Measurements from ENCODE around the gene ACOX1. TPM values are rescaled to one million over a fixed set of nuclear protein-coding genes. Genes with fewer than 3 reads are reported as not detected.

Gene ACOX1
- total and polyA plus RNA-seq, 2 of the 13 experiments (the other 11 are each of a cell fraction or from before 2014, with no cell fraction given): 86.4 to 120 TPM

- TF ChIP-seq ZFP91 (CRISPR knock-in tag; IDR thresholded peaks at IDR 0.05; ENCODE audit: borderline replicate concordance) (peak; percentile 68), POGK (CRISPR knock-in tag; conservative IDR thresholded peaks at IDR 0.05) (0 out of 2 replicates have a peak, but pooled peaks have one; percentile 27), PRDM4 (CRISPR knock-in tag; IDR thresholded peaks at IDR 0.05; ENCODE audit: borderline replicate concordance) (no peak), ZFP90 (CRISPR knock-in tag; IDR thresholded peaks at IDR 0.05; ENCODE audit: borderline replicate concordance) (peak; percentile 51; the same call in 1 of the 2 replicates), PBX3 (CRISPR knock-in tag; IDR thresholded peaks at IDR 0.05; ENCODE audit: borderline replicate concordance) (no peak), ELF3 (CRISPR knock-in tag; IDR thresholded peaks at IDR 0.05) (no peak), RXRB (CRISPR knock-in tag; IDR thresholded peaks at IDR 0.05; ENCODE audit: borderline replicate concordance) (peak; percentile 49), TFAP4 (IDR thresholded peaks at IDR 0.05; ENCODE audit: borderline replicate concordance, low read depth) (peak; percentile 81; the same call in 1 of the 2 replicates), RELA (CRISPR knock-in tag; IDR thresholded peaks at IDR 0.05) (no peak), TOPORS (CRISPR knock-in tag; IDR thresholded peaks at IDR 0.05) (no peak), MIER2 (CRISPR knock-in tag; IDR thresholded peaks at IDR 0.05) (no peak), RAD51 (IDR thresholded peaks at IDR 0.05; ENCODE audit: borderline replicate concordance) (no peak), KAT7 (CRISPR knock-in tag; IDR thresholded peaks at IDR 0.05; ENCODE audit: borderline replicate concordance) (no peak), HMG20B (CRISPR knock-in tag; conservative IDR thresholded peaks at IDR 0.05) (no peak), CHD2 (IDR thresholded peaks at IDR 0.05; ENCODE audit: low read depth, low read length) (no peak), KLF11 (CRISPR knock-in tag; IDR thresholded peaks at IDR 0.05) (no peak), SNAI1 (CRISPR knock-in tag; IDR thresholded peaks at IDR 0.05; ENCODE audit: borderline replicate concordance) (no peak), ZSCAN9 (CRISPR knock-in tag; IDR thresholded peaks at IDR 0.05; ENCODE audit: borderline replicate concordance) (no peak), HNRNPL (IDR thresholded peaks at IDR 0.05; ENCODE audit: low read depth, low read length) (0 out of 2 replicates have a peak, but pooled peaks have one; percentile 40), NFIC (IDR thresholded peaks at IDR 0.05; ENCODE audit: low read length) (no peak), SPEN (CRISPR knock-in tag; IDR thresholded peaks at IDR 0.05; ENCODE audit: low read depth) (no peak), MAZ (IDR thresholded peaks at IDR 0.05; ENCODE audit: borderline replicate concordance, low read depth, low read length) (0 out of 2 replicates have a peak, but pooled peaks have one; percentile 22), MAZ (CRISPR knock-in tag; IDR thresholded peaks at IDR 0.05; ENCODE audit: low read depth) (no peak)
Observed at GRCh38 chr17:76000016-76000754, 21.2 kb upstream of the ACOX1 start (continued).
